ENCODE data around the gene ANAPC15.

DNA sequence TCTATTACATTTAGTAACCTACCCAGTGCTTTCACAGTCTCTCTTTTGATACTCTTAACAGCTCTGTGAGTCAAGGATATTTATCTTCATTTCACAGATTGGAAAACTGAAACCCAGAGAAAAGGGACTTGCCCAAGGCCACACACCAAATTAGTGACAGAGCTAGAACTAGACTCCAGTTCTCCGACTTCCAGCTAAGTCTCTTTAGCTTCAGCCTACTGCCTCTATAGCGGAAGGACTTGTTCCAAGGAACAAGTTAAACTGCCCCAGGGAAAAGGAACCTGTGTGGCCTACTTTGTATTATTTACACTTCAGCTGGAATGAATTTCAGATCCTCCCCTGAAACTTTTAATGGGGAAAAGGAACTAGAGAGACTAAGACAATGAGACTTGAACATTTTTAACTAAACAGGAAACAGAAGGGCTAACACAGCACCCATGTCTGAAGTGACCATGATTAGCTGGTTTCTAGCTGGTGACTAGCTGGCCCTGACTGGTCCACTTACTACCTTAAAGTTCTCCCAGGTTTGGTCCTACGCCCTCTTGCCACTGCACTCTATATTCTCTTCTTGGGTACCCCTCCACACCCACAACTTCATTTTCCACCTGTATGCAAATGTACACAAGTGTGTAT lies 30.6 kb downstream of the ANAPC15 start:
- TF ChIP-seq FOS (IDR thresholded peaks at IDR 0.05; ENCODE audit: borderline replicate concordance, insufficient read depth, low read length) (no peak), EZH2 (IDR thresholded peaks at IDR 0.05; ENCODE audit: borderline replicate concordance, low read depth, low read length, severe bottlenecking) (no peak)
- TF ChIP-seq, protein P1, sequence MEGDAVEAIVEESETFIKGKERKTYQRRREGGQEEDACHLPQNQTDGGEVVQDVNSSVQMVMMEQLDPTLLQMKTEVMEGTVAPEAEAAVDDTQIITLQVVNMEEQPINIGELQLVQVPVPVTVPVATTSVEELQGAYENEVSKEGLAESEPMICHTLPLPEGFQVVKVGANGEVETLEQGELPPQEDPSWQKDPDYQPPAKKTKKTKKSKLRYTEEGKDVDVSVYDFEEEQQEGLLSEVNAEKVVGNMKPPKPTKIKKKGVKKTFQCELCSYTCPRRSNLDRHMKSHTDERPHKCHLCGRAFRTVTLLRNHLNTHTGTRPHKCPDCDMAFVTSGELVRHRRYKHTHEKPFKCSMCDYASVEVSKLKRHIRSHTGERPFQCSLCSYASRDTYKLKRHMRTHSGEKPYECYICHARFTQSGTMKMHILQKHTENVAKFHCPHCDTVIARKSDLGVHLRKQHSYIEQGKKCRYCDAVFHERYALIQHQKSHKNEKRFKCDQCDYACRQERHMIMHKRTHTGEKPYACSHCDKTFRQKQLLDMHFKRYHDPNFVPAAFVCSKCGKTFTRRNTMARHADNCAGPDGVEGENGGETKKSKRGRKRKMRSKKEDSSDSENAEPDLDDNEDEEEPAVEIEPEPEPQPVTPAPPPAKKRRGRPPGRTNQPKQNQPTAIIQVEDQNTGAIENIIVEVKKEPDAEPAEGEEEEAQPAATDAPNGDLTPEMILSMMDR (IDR thresholded peaks at IDR 0.05; ENCODE audit: extremely low read depth in 1 of 2, insufficient read depth in 1 of 2, low read depth in 1 of 2, low read length in 2 of 2), result no peak

All from endothelial cell of umbilical vein (primary cell).